NCI-H1436 treated with DMSO at 0.1 percent for 48 hours (cell line): ENCODE data around the gene PICK1.

Experiments used
- DNase-seq: peaks from one replicate; lab custom pipeline; 2025; lab: John Stamatoyannopoulos, UW

PICK1 gene

GRCh38 chr22:38087855-38088254, 30.7 kb downstream of the PICK1 start:
- no peak for DNase-seq

- no peak for DNase-seq
Observed at GRCh38 chr22:38088629-38089473, 31.6 kb downstream of the PICK1 start.

- DNase-seq, result no peak
Observed at GRCh38 chr22:38089474-38089851, 32.3 kb downstream of the PICK1 start.

- DNase-seq, result no peak
Observed at GRCh38 chr22:38097058-38097457, 39.9 kb downstream of the PICK1 start.

GRCh38 chr22:38097557-38098409, 40.6 kb downstream of the PICK1 start:
- no peak for DNase-seq

GRCh38 chr22:38098410-38099249, 41.4 kb downstream of the PICK1 start:
- no peak for DNase-seq

GRCh38 chr22:38103641-38104040, 46.4 kb downstream of the PICK1 start:
- no peak for DNase-seq

- no peak for DNase-seq
Observed at GRCh38 chr22:38104084-38104483, 46.9 kb downstream of the PICK1 start.

GRCh38 chr22:38106814-38107578, 49.8 kb downstream of the PICK1 start:
- no peak for DNase-seq

GRCh38 chr22:38107692-38108515, 50.7 kb downstream of the PICK1 start:
- DNase-seq, result no peak

- no peak for DNase-seq
Observed at GRCh38 chr22:38108561-38109319, 51.5 kb downstream of the PICK1 start.

GRCh38 chr22:38109371-38110001, 52.3 kb downstream of the PICK1 start:
- no peak for DNase-seq

GRCh38 chr22:38110008-38110862, 53.0 kb downstream of the PICK1 start, which contains the start of gene BAIAP2L2:
TSS of gene BAIAP2L2 (minus strand) at chr22:38110684. CDS start at chr22:38110525, 159 bp downstream.
- DNase-seq, result no peak

GRCh38 chr22:38110863-38111852, 54.0 kb downstream of the PICK1 start:
- no peak for DNase-seq

- DNase-seq, result no peak
Observed at GRCh38 chr22:38111925-38112355, 54.7 kb downstream of the PICK1 start.

- no peak for DNase-seq
Observed at GRCh38 chr22:38112381-38112780, 55.2 kb downstream of the PICK1 start.
